NOMO-1 treated with DMSO at 0.1 percent for 48 hours (cell line): Measurements from ENCODE around the gene TMTC2.
"Not testable (repeated sequence)": the region's sequence is repeated elsewhere in the genome, so short reads cannot be mapped to it uniquely, and the experiment has no call there.

Source experiments
- DNase-seq: peaks from one replicate; lab custom pipeline; 2025; ENCODE audit not compliant: unreplicated experiment; lab: John Stamatoyannopoulos, UW

Gene TMTC2

DNA sequence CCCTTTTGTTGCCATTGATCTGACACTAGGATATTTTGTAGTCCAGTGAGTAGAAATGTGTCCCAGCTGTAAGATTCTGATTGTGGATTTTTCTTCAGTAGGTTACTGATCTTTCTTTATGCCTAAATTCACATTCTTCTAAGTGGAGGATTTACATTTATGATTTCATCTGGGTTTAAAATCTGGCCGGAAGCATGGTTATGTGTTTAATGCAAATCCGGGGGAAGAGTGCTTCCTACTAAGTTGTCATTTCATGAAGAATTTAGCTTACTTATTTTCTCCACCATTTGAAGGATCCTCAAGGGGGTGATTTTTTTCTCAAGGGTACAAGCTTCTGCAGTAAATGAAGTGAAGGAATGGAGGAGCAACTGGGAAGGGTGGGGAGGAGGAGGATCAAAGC is 96.7 kb downstream of the TMTC2 start:
- DNase-seq = no peak

DNA sequence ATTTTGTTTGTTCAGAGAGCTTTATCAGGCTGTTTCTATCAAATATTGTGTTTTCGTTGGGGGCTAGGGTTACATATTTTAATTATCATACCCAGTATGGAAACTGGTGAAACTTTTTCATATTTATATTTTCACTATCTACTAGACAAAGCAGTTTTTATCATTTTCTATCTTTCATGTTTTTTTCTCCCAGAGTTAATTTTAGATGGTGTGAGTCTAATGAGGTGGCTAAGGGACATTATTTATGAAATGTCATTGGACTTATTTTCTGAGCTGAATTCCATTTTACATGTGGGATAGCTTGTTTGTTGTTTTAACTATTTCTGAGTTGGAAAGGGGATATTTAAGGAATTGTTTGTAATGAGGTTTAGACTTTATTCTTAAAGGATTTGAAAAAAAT is 100.3 kb downstream of the TMTC2 start:
- DNase-seq = no peak

GRCh38 chr12:82788594-82788993 is 101.9 kb downstream of the TMTC2 start:
- no peak for DNase-seq

DNA sequence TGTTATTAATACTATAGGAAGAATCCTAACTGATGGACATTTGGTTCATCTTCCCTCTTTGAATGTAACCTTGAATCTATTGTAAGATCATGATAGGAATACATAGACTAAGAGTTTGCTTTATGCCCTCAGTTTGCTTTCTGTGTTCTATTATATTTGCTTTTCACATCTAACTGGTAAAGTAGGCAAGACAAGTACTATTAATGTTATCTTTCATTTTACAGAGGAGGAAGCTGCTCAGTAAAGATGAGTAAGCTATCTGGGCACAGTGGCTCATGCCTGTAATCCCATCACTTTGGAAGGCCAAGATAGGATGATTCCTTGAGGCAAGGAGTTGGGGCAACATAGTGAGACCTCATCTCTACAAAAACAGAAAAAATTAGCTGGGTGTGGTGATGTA is 103.0 kb downstream of the TMTC2 start:
- DNase-seq = no peak

DNA sequence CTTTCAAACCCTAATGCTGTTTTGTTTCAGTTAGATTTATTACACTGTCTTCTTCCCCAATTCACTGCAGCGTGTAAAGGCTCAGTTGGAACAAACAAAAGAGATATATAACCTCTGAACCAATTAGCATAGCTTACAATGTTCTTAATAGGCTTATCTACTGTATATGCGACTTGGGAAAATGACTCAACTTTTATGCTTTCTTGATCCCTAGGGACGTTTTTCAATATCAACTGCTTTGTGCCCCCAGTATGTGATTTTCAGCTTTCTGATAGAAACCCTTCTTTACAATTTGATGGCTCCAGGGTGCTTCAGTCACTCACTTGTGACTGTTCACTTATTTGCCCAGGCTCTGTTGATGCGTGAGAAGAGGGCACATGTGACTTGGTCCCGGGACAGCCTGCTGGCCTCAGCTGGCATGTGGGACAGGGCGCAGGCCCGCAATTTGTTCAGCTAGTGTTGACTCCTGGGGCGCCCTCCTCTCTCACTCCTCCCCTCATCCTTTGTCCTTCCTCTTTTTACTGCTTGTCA is 107.1 kb downstream of the TMTC2 start:
- DNase-seq = no peak

DNA sequence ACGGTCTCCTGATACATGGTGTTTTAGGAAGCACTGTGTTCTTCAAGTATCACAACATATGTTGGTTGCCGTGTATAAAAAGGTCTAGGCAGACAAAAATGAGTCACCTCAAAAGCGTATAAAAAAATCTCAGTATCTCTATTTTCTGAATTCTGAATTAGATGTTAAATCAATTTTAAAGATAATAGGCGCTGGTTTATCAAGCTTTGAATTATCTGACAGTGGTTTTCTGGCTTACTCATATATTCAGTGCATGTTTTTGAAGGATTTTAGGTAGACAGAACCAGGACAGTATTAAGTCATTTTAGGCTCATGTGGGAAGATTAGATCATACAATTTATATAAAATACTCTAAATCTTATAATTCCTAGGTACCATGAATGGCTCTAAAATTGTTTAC is 110.8 kb downstream of the TMTC2 start:
- no peak for DNase-seq

DNA sequence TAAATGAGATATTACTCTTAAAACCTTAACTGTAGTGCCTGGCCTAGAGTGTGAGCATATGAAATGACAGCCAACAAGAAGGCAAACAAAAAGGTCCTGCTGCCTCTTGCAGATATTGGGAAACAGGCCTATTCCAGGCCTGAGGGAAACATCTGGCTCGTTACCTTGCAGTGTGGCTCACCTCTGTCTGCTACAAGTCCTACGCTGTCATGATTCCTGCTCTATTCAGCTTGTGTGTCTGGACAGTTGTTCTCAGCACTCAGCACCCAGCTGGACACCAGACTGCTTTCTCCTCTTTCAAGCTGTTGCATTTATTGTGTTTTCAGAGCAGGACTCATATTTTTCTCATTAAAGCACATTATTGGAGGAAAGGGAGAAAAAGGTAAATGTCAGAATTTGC is 113.5 kb downstream of the TMTC2 start:
- no peak for DNase-seq

DNA sequence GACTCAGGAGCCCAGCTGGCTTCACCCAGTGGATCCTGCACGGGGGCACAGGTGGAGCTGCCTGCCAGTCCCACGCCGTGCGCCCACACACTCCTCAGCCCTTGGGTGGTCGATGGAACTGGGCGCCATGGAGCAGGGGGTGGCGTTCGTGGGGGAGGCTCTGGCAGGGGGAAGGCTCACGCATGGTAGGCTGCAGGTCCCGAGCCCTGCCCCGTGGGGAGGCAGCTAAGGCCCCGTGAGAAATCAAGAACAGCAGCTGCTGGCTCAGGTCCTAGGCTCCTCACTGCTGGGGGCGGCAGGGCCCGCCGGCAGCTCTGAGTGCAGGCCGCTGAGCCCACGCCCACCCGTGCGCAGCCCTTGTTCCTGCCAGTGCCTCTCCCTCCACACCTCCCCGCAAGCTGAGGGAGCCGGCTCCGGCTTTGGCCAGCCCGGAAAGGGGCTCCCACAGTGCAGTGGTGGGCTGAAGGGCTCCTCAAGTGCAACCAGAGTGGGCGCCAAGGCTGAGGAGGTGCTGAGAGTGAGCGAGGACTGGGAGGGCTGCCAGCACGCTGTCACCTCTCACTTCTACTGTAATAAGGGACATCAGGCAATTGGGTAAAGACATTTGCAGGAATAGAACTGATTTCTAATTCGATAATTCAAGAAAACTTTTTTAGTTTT is 115.4 kb downstream of the TMTC2 start:
- DNase-seq = no peak

DNA sequence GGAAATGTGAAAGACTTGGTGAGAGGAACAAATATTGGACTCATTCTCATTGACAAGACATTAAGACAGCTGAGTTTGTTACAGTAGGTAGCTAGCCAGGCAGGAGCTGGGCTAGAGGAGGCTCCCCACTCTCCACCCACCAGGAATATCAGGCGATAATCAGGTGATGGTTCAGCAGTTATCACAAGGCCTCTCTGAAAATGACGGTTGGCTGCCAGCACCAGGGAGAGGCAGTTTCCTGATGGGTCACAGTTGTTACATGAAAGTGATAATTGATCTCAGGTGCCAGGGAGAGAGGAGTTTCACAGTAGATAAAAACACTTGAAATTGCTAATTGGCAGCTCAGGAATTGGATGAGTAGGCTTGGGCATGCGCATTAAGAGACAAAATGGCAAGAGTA is 116.5 kb downstream of the TMTC2 start:
- no peak for DNase-seq

DNA sequence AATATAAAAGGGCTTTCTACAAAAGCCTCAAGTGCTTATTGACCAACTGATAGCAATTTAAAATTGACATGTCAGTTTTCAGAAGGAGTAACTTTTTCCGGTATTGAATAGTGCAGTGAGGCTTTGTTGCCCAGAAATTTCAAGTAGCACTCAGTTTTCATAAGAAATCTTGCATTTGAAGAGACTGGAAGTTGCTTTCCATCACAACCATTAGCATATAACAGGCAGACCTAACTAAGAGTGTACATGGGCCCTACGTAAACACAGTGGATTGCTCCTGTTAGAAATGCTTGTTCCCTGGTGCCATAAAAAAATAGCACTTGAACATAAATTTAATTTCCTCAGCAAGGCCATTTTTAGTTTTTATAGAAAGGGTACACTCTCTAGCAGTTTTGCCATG is 117.9 kb downstream of the TMTC2 start:
- DNase-seq = no peak

- not testable (repeated sequence) for DNase-seq
These were observed 118.3 kb downstream of the TMTC2 start for GRCh38 chr12:82805004-82805403.

- no peak for DNase-seq
These were observed 119.2 kb downstream of the TMTC2 start for GRCh38 chr12:82805812-82806497.

DNA sequence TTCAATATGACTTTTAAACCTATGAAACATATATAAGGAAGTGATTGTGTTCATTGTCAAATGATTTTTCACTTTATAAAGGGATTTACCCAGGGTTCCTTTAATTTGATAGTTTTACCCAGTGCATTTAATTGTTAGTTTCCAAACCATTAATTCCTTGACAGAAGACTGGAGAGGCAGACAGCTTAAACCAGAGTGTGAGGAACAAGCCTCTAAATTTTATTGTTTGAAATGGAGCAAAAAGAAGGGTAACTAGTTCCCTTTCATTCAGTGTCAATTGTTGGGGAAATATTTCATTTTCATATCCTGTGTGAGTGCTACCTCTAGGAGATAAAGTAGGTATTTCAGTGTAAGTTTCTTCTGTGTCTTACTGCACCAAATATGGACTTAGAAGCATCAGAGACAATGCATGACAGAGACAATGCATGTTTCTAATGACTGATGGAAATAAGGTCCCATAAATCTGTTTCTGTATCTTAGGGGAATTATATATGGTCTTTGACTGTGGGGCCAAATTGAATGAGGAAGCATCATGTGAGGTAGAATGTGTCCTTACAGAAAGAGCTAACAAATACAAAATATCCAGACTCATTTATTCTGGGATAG is 120.5 kb downstream of the TMTC2 start:
- no peak for DNase-seq

- DNase-seq = no peak
These were observed 123.9 kb downstream of the TMTC2 start for GRCh38 chr12:82810568-82810967.

- no peak for DNase-seq
These were observed 130.7 kb downstream of the TMTC2 start for GRCh38 chr12:82817368-82817767.

DNA sequence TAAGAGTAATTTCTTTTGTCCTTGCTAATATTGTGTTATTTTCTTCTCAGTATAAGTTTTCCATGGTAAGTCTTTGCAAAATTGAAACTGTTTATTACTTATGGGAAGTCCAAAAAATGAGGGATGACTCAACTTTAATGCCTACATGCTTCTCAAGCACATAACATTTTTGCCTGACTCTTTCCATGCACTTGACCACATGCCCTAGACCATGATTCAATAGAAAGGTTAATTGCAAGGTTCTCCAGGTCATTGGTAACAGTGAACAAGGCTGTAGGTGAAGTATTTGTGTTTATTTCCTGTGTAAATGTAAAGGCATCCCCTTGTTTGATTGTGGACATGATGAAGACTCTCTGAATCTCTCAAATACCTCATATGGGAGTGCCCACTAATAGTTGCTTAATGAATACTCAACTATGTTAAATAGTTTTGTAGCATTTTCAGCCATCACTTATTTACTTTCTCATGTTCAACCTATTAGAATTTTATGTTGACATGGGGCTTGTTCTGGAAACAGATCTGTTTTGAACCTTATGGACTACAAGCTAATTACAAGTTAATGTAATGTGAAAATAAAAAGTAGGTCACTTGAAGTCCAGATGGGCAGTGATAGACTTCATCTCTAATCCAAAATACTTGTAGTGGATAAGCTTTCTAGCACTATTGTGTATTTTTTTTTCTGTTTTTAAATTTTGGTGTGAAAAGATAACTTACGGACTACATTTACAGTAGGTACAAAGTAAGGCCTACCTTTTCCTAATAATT is 131.7 kb downstream of the TMTC2 start:
- no peak for DNase-seq

- DNase-seq = no peak
These were observed 139.8 kb downstream of the TMTC2 start for GRCh38 chr12:82826505-82826904.

DNA sequence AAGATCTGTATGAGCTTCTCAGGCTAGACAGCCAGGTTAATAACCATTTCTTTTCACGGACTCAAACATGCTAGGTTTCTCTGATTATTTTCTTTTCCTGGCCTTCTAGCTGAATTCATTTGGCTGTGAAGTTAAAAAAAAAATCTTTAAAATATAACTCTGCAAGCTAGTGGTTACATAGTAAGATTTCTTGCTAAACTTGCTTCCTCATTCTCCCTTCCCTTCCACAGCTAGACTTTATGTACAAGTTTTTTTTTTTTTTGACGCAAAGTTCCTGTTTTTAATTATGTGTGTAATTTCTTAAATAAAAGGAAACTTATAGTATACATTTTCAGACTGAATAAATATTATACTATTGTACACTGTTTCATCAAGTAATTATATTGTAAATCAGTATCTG is 145.4 kb downstream of the TMTC2 start:
- peak; percentile 91 for DNase-seq

DNA sequence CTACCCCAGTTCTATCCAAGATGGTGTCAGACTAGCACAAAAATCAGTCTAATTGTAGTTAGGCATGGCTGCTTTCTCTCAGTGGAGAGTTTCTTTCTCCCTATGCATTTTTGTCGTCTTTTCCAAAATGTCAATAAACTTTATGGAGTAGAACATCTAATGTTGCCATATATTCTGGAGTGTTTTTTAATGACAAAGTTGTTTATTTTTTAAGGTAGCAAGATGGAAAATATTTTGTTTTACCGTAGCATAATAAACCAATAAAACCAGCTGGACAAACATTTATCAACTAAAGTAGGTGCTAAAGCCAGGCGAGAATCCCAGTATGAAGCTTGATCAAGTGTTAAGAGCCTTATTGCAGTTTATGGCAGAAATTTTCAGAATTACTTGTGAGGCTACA is 146.3 kb downstream of the TMTC2 start:
- no peak for DNase-seq

GRCh38 chr12:82833481-82833880 is 146.8 kb downstream of the TMTC2 start:
- DNase-seq = no peak

DNA sequence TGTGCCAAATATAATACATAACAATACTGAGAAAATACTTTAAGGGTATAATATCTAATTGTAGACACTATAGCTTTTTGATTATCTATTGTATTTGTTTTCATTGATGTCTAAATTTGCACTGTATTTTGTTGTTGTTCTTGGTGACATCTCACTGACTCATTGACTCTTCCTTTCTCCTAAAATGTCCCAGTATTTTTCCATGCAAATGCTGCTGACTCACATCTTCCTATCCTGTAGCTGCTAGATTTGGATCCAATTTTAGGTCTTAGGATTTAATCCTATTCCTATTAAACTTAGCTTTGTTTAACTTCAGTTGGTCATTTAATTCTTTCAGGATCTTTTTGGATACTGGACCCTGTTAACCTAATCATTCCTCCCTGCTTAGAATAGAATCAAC is 148.5 kb downstream of the TMTC2 start:
- no peak for DNase-seq

DNA sequence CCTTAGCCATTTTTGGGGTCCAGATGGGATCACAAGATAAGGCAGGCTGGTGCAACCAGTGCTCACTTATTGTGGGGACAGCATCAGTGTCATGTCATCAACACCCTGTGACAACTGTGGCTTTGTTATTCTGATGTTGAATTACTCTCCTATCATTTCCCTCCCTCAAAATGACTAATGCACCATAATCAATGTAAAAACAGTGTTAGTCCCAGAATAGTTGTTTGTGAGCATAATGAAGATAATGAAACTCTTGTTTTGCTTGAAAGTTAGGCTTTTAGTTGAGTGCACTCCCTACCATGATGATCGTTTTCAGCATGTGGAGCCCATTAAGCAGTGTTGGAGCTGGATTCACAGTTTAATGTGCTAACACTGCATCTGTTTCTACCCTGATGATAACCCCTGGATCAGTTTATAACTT is 151.4 kb downstream of the TMTC2 start:
- DNase-seq = no peak
